HEK293 (cell line): ENCODE measurements around the gene RABL3.

Experiments
- CTCF ChIA-PET: fragments of 350-600 bp; formaldehyde crosslinking; extraction: SDS; loops from one replicate; lab custom pipeline; 2021; ENCODE audit warnings: antibody characterized with exemption; lab: Yijun Ruan, JAX
- POLR2A ChIA-PET: fragments of 300-600 bp; formaldehyde crosslinking; extraction: SDS; loops from one replicate; lab custom pipeline; 2020; ENCODE audit warnings: antibody characterized with exemption, inconsistent platforms; lab: Yijun Ruan, JAX
- H3K27ac ChIP-seq: fragments of 200-500 bp; sonication (Bioruptor generic); 2 replicates; pipeline ENCODE4 v1.5.1; 2014; ENCODE audit warnings: low read depth, low read length, control low read depth, inconsistent platforms; ENCODE audit errors: extremely low read depth
- H3K36me3 ChIP-seq, 2 experiments: fragments of 200-500 bp in 1 of 2; sonication (Bioruptor generic) in 1 of 2; 1 replicate in 1 of 2; 2 replicates in 1 of 2; pipeline ENCODE4 v1.5.1; 2014 to 2017; ENCODE audit warnings: inconsistent platforms in 2 of 2, low read length in 2 of 2; ENCODE audit not compliant: control insufficient read depth in 2 of 2, insufficient read depth in 1 of 2
- H3K4me1 ChIP-seq: fragments of 200-500 bp; sonication (Bioruptor generic); 2 replicates; pipeline ENCODE4 v1.5.1; 2014; ENCODE audit warnings: mild to moderate bottlenecking, low read length, inconsistent platforms; ENCODE audit not compliant: control insufficient read depth, insufficient read depth
- H3K4me3 ChIP-seq: 2 replicates; pipeline ENCODE4 v1.5.1; 2011; ENCODE audit warnings: low read depth, mild to moderate bottlenecking, control low read depth, low read length, moderate library complexity
- H3K9me3 ChIP-seq: fragments of 200-500 bp; sonication (Bioruptor generic); 2 replicates; pipeline ENCODE4 v1.5.1; 2014; ENCODE audit warnings: low read depth, low read length, inconsistent platforms; ENCODE audit not compliant: control insufficient read depth, insufficient read depth
- HIC1 ChIP-seq: fragments of 450-650 bp; formaldehyde crosslinking; IDR thresholded peaks from 2 replicates; pipeline ENCODE4 v1.5.1; 2016; ENCODE audit warnings: missing biosample characterization, missing genetic modification characterization
- KLF1 ChIP-seq: fragments of 450-650 bp; formaldehyde crosslinking; IDR thresholded peaks from 2 replicates; pipeline ENCODE4 v1.5.1; 2016; ENCODE audit warnings: missing biosample characterization, missing genetic modification characterization
- ZBTB21 ChIP-seq: fragments of 450-650 bp; formaldehyde crosslinking; IDR thresholded peaks from 2 replicates; pipeline ENCODE4 v1.5.1; 2017; ENCODE audit warnings: missing biosample characterization, missing genetic modification characterization
- ZBTB26 ChIP-seq: fragments of 450-650 bp; formaldehyde crosslinking; optimal IDR thresholded peaks from 2 replicates; pipeline ENCODE3; 2016; ENCODE audit warnings: missing biosample characterization, mild to moderate bottlenecking, missing genetic modification characterization
- ZFP37 ChIP-seq: fragments of 450-650 bp; formaldehyde crosslinking; IDR thresholded peaks from 2 replicates; pipeline ENCODE4 v1.5.1; 2016; ENCODE audit warnings: missing biosample characterization, missing genetic modification characterization
- ZFP41 ChIP-seq: fragments of 450-650 bp; formaldehyde crosslinking; IDR thresholded peaks from 2 replicates; pipeline ENCODE4 v1.5.1; 2016; ENCODE audit warnings: missing biosample characterization, missing genetic modification characterization, borderline replicate concordance
- ZFP69B ChIP-seq: fragments of 450-650 bp; formaldehyde crosslinking; IDR thresholded peaks from 2 replicates; pipeline ENCODE4 v1.5.1; 2016; ENCODE audit warnings: missing biosample characterization, missing genetic modification characterization
- ZNF10 ChIP-seq: fragments of 450-650 bp; formaldehyde crosslinking; IDR thresholded peaks from 2 replicates; pipeline ENCODE4 v1.5.1; 2017; ENCODE audit warnings: missing biosample characterization, missing genetic modification characterization
- ZNF169 ChIP-seq: fragments of 450-650 bp; formaldehyde crosslinking; IDR thresholded peaks from 2 replicates; pipeline ENCODE4 v1.5.1; 2016; ENCODE audit warnings: missing biosample characterization, missing genetic modification characterization
- ZNF214 ChIP-seq: fragments of 450-650 bp; formaldehyde crosslinking; IDR thresholded peaks from 2 replicates; pipeline ENCODE4 v1.5.1; 2017; ENCODE audit warnings: missing biosample characterization, mild to moderate bottlenecking, missing genetic modification characterization, borderline replicate concordance
- ZNF23 ChIP-seq: fragments of 450-650 bp; formaldehyde crosslinking; IDR thresholded peaks from 2 replicates; pipeline ENCODE4 v1.5.1; 2016; ENCODE audit warnings: missing biosample characterization, missing genetic modification characterization, borderline replicate concordance
- ZNF292 ChIP-seq: fragments of 450-650 bp; formaldehyde crosslinking; IDR thresholded peaks from 2 replicates; pipeline ENCODE4 v1.5.1; 2016; ENCODE audit warnings: low read depth, missing biosample characterization, missing genetic modification characterization, borderline replicate concordance
- ZNF341 ChIP-seq: fragments of 450-650 bp; formaldehyde crosslinking; IDR thresholded peaks from 2 replicates; pipeline ENCODE4; 2016; ENCODE audit warnings: low read depth, missing biosample characterization, missing genetic modification characterization
- ZNF391 ChIP-seq: fragments of 450-650 bp; formaldehyde crosslinking; IDR thresholded peaks from 2 replicates; pipeline ENCODE4 v1.5.1; 2016; ENCODE audit warnings: low read depth, missing biosample characterization, missing genetic modification characterization, borderline replicate concordance
- ZNF404 ChIP-seq: fragments of 450-650 bp; formaldehyde crosslinking; IDR thresholded peaks from 2 replicates; pipeline ENCODE4 v1.5.1; 2017; ENCODE audit warnings: missing biosample characterization, missing genetic modification characterization
- ZNF449 ChIP-seq: fragments of 450-650 bp; formaldehyde crosslinking; IDR thresholded peaks from 2 replicates; pipeline ENCODE4 v1.5.1; 2017; ENCODE audit warnings: missing biosample characterization, mild to moderate bottlenecking, missing genetic modification characterization, moderate library complexity
- ZNF473 ChIP-seq: fragments of 450-650 bp; formaldehyde crosslinking; IDR thresholded peaks from 2 replicates; pipeline ENCODE4 v1.5.1; 2017; ENCODE audit warnings: missing biosample characterization, missing genetic modification characterization
- ZNF529 ChIP-seq: fragments of 450-650 bp; formaldehyde crosslinking; IDR thresholded peaks from 2 replicates; pipeline ENCODE4 v1.5.1; 2017; ENCODE audit warnings: missing genetic modification characterization, missing biosample characterization; ENCODE audit not compliant: insufficient replicate concordance
- ZNF544 ChIP-seq: fragments of 450-650 bp; formaldehyde crosslinking; IDR thresholded peaks from 2 replicates; pipeline ENCODE4 v1.5.0; 2017; ENCODE audit warnings: missing biosample characterization, missing genetic modification characterization
- ZNF623 ChIP-seq: fragments of 450-650 bp; formaldehyde crosslinking; IDR thresholded peaks from 2 replicates; pipeline ENCODE4 v1.5.1; 2016; ENCODE audit warnings: missing biosample characterization, missing genetic modification characterization
- ZNF645 ChIP-seq: fragments of 450-650 bp; formaldehyde crosslinking; IDR thresholded peaks from 2 replicates; pipeline ENCODE4; 2016; ENCODE audit warnings: missing biosample characterization, missing genetic modification characterization
- ZNF670 ChIP-seq: fragments of 450-650 bp; formaldehyde crosslinking; IDR thresholded peaks from 2 replicates; pipeline ENCODE4 v1.5.1; 2016; ENCODE audit warnings: missing biosample characterization, missing genetic modification characterization, low read depth
- ZNF707 ChIP-seq: fragments of 450-650 bp; formaldehyde crosslinking; IDR thresholded peaks from 2 replicates; pipeline ENCODE4 v1.5.1; 2016; ENCODE audit warnings: missing biosample characterization, missing genetic modification characterization
- ZNF776 ChIP-seq: fragments of 450-650 bp; formaldehyde crosslinking; IDR thresholded peaks from 2 replicates; pipeline ENCODE4 v1.5.0; 2017; ENCODE audit warnings: missing biosample characterization, missing genetic modification characterization, borderline replicate concordance
- ZNF830 ChIP-seq: fragments of 450-650 bp; IDR thresholded peaks from 2 replicates; pipeline ENCODE4 v1.5.0; 2018; ENCODE audit warnings: missing biosample characterization, missing genetic modification characterization, low read depth, mild to moderate bottlenecking, moderate library complexity

RABL3 gene

GRCh38 chr3:120775411-120775810 lies 33.1 kb upstream of the RABL3 start (continued):
- no peak for TF ChIP-seq ZNF449 (tag by site-specific recombination)
- no peak for TF ChIP-seq ZNF707 (tag by site-specific recombination)
- no peak for TF ChIP-seq ZNF473 (tag by site-specific recombination)
- TF ChIP-seq ZNF529 (tag by site-specific recombination): no peak
- TF ChIP-seq ZNF623 (tag by site-specific recombination): no peak
- TF ChIP-seq, all 188 proteins: peak for 0

- no peaks in the 10 kb centered on the region for H3K9me3 ChIP-seq
- TF ChIP-seq ZNF645 (tag by site-specific recombination) (no peak), HIC1 (tag by site-specific recombination) (no peak), ZNF23 (tag by site-specific recombination) (no peak), ZNF670 (tag by site-specific recombination) (no peak), ZNF830 (tag by site-specific recombination) (no peak), KLF1 (tag by site-specific recombination) (no peak), ZNF292 (no peak), ZFP41 (tag by site-specific recombination) (no peak), ZBTB21 (no peak), ZNF10 (no peak), ZBTB26 (tag by site-specific recombination) (no peak), ZNF391 (tag by site-specific recombination) (no peak), ZNF776 (tag by site-specific recombination) (no peak), ZNF404 (tag by site-specific recombination) (no peak), ZFP69B (tag by site-specific recombination) (no peak), ZNF544 (no peak), ZNF341 (tag by site-specific recombination) (no peak), ZNF169 (tag by site-specific recombination) (no peak), ZNF214 (no peak), ZFP37 (tag by site-specific recombination) (no peak)
- H3K4me3 ChIP-seq: no peak overlapping the region
- no peaks in the 10 kb centered on the region for H3K4me1 ChIP-seq
- ChIA-PET POLR2A (no interaction called here), CTCF (no interaction called here)
- peaks cover 0 to 30% of the 10 kb centered on the region in 2 experiments; a peak in 1 of 3 replicates for H3K36me3 ChIP-seq
- no peak overlapping the region for H3K27ac ChIP-seq
These were observed 31.6 kb upstream of the RABL3 start for GRCh38 chr3:120773932-120774331.
